ENCODE data around the gene PDE4D.

- TF ChIP-seq CTCF (IDR thresholded peaks at IDR 0.05) (no peak), POLR2A (IDR thresholded peaks at IDR 0.05) (no peak)
These were observed 477.1 kb downstream of the PDE4D start for GRCh38 chr5:59416451-59416850.
